Osteocyte (in vitro differentiated cells): Measurements from ENCODE around the gene KITLG. TPM values are rescaled to one million over a fixed set of nuclear protein-coding genes. Genes with fewer than 3 reads are reported as not detected.

Experiments used
- DNase-seq: peaks from one replicate; pipeline ENCODE4 v3.0.0; 2021; ENCODE audit warnings: mixed read lengths; ENCODE audit not compliant: unreplicated experiment; ENCODE audit errors: extremely low spot score
- H3K27ac Mint-ChIP-seq: one replicate; pipeline ENCODE4 v1.8.0; 2021; ENCODE audit warnings: mild to moderate bottlenecking, mixed read lengths; ENCODE audit not compliant: unreplicated experiment
- H3K27me3 Mint-ChIP-seq: one replicate; pipeline ENCODE4 v1.8.0; 2021; ENCODE audit warnings: mixed read lengths; ENCODE audit not compliant: unreplicated experiment
- H3K36me3 Mint-ChIP-seq: one replicate; pipeline ENCODE4 v1.8.0; 2021; ENCODE audit warnings: mixed read lengths; ENCODE audit not compliant: unreplicated experiment
- H3K4me1 Mint-ChIP-seq: one replicate; pipeline ENCODE4 v1.8.0; 2021; ENCODE audit warnings: mixed read lengths; ENCODE audit not compliant: unreplicated experiment
- H3K4me3 Mint-ChIP-seq: one replicate; pipeline ENCODE4 v1.8.0; 2021; ENCODE audit warnings: mild to moderate bottlenecking, moderate library complexity, mixed read lengths; ENCODE audit not compliant: unreplicated experiment
- H3K9me3 Mint-ChIP-seq: one replicate; pipeline ENCODE4 v1.8.0; 2021; ENCODE audit warnings: mixed read lengths; ENCODE audit not compliant: unreplicated experiment
- total RNA-seq: library from RNA; stranded (reverse); gene quantifications from 2 replicates; pipeline ENCODE4 v1.2.1, GENCODE V29; 2021
- TF ChIP-seq, protein P1 (sequence below): fragments of 200-600 bp; sonication (generic); IDR thresholded peaks from 2 replicates; pipeline ENCODE4 v1.5.0; 2021; ENCODE audit warnings: antibody characterized with exemption, mild to moderate bottlenecking, moderate library complexity

Gene KITLG
- total RNA-seq, 1 donor from 2014 or later: 1.9 TPM

DNA sequence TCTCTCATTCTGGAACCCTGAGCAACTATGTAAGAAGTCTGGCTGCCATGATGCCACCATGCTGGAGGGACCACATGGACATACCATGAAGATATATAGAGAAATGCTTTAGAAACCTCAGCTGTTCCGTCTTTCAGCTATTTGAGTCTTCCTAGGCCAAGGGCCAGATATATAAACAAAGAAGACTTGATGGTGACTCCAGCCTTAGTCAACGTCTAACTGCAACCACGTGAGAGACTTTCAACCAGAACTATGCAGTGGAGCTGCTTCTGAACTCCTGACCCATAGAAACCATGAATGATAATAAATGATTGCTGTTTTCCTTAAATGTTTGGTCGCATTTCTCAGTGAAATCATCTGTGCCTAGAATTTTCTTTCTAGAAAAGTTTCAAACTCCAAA, 20.0 kb upstream of the KITLG start:
- Mint-ChIP-seq H3K27me3 (no peaks in the 10 kb centered on the region), H3K9me3 (peaks cover 2% of the 10 kb centered on the region), H3K27ac (no peak overlapping the region), H3K4me3 (no peak overlapping the region), H3K4me1 (no peaks in the 10 kb centered on the region), H3K36me3 (no peaks in the 10 kb centered on the region)
- DNase-seq: no peak
- TF ChIP-seq, protein P1, sequence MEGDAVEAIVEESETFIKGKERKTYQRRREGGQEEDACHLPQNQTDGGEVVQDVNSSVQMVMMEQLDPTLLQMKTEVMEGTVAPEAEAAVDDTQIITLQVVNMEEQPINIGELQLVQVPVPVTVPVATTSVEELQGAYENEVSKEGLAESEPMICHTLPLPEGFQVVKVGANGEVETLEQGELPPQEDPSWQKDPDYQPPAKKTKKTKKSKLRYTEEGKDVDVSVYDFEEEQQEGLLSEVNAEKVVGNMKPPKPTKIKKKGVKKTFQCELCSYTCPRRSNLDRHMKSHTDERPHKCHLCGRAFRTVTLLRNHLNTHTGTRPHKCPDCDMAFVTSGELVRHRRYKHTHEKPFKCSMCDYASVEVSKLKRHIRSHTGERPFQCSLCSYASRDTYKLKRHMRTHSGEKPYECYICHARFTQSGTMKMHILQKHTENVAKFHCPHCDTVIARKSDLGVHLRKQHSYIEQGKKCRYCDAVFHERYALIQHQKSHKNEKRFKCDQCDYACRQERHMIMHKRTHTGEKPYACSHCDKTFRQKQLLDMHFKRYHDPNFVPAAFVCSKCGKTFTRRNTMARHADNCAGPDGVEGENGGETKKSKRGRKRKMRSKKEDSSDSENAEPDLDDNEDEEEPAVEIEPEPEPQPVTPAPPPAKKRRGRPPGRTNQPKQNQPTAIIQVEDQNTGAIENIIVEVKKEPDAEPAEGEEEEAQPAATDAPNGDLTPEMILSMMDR: no peak

DNA sequence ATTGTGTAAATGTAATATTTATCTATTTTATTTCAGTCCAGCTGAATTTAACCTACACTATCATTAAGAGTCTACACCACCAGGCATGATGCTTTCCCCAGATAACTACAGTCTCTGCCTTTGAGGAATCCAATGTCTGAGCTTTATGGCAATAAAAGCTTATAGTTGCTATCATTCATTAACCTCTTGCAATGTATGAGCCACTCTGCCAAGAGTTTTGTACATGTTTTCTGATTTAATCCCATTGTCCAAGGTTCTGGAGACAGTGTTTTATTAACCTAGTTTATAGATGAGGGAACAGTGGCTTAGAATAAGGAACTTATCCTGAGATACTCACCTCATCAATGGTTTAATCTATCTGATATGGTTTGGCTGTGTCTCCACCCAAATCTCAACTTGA, 17.1 kb upstream of the KITLG start:
- Mint-ChIP-seq H3K4me1 (no peaks in the 10 kb centered on the region), H3K9me3 (no peaks in the 10 kb centered on the region), H3K27ac (no peak overlapping the region), H3K27me3 (no peaks in the 10 kb centered on the region), H3K4me3 (no peak overlapping the region), H3K36me3 (no peaks in the 10 kb centered on the region)
- TF ChIP-seq, protein P1: no peak
- no peak for DNase-seq

DNA sequence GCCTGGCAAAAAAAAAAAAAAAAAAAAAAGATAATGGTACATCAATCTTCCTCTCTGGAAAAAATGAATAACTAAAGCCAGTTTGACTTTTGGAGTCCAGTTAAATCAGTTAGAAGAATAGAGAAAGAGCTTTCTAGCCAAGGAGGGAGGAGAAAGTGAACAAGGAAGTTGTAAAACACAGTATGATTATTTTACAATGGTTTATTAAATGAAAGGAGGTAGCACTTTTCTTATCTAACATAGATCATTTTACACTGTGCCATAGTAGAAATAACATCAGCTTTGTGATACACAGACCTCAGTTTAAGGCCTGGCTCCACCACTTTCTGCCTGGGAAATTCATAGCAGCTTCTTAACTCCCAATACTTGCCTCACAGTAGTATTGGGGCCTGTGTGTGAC, 15.4 kb upstream of the KITLG start:
- Mint-ChIP-seq H3K4me3 (no peak overlapping the region), H3K36me3 (no peaks in the 10 kb centered on the region), H3K9me3 (no peaks in the 10 kb centered on the region), H3K27me3 (no peaks in the 10 kb centered on the region), H3K27ac (no peak overlapping the region), H3K4me1 (no peaks in the 10 kb centered on the region)
- DNase-seq: no peak
- TF ChIP-seq, protein P1: no peak

DNA sequence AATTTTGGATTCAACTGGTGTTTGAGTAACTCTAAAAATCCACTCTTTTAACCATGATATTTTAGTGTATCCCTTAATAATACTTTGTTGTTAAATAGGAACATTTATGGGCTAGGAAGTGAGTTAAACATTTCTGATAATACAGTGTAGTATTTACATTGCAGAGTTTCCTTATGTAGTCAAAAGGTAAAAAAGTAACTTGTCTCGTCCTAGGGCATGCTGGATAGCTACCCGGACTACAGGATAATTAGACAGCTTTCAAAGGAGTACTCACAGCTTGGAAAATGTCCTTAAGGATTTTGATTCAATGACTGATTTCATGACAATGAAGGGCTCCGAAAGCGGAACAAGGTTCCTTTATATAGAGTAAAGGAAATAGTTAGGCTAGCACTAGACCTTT, 14.5 kb upstream of the KITLG start:
- TF ChIP-seq, protein P1: no peak
- Mint-ChIP-seq H3K4me1 (no peaks in the 10 kb centered on the region), H3K27ac (no peak overlapping the region), H3K36me3 (no peaks in the 10 kb centered on the region), H3K9me3 (no peaks in the 10 kb centered on the region), H3K4me3 (no peak overlapping the region), H3K27me3 (peaks cover 5% of the 10 kb centered on the region)
- DNase-seq: no peak

DNA sequence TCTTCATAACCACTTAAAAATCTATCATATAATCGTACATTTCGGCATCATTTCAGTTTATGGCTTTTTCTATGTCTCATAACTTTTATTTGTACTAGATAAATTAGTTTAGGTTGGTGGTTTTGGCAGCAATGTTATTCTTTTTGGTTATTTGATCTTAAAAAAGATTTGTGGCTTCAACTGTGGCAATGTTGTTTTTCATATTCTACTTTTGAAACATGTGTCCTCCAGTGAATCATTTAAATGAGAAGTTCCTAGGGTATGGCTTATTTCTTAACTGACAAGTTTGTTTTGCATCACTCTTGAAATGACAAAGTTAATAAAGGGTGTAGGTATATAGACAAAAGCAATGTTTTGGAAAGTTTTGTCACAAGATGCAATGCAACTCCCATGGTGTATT, 11.1 kb upstream of the KITLG start:
- no peak for DNase-seq
- peaks cover 4% of the 10 kb centered on the region for H3K36me3 Mint-ChIP-seq
- H3K27ac Mint-ChIP-seq: no peak overlapping the region
- H3K27me3 Mint-ChIP-seq: peaks cover 5% of the 10 kb centered on the region
- peaks cover 7% of the 10 kb centered on the region for H3K9me3 Mint-ChIP-seq
- H3K4me3 Mint-ChIP-seq: no peak overlapping the region
- TF ChIP-seq, protein P1: no peak
- no peaks in the 10 kb centered on the region for H3K4me1 Mint-ChIP-seq
